ENCODE data around the gene DELE1.
"Not testable (repeated sequence)": the region's sequence is repeated elsewhere in the genome, so short reads cannot be mapped to it uniquely, and the experiment has no call there.

The DELE1 gene

GRCh38 chr5:141922827-141923447, 734 bp upstream of the DELE1 start:
- not testable (repeated sequence) for DNase-seq (ENCODE audit: low spot score)

- no peak for DNase-seq (ENCODE audit: low spot score)
Observed at GRCh38 chr5:141926434-141926833, 2.8 kb downstream of the DELE1 start.

- DNase-seq (ENCODE audit: low spot score): no peak
Observed at GRCh38 chr5:141928051-141928450, 4.4 kb downstream of the DELE1 start.

GRCh38 chr5:141929398-141930058, 5.9 kb downstream of the DELE1 start:
- no peak for DNase-seq (ENCODE audit: low spot score)

- no peak for DNase-seq (ENCODE audit: low spot score)
Observed at GRCh38 chr5:141931694-141932093, 8.0 kb downstream of the DELE1 start.

GRCh38 chr5:141933151-141933550, 9.5 kb downstream of the DELE1 start:
- DNase-seq (ENCODE audit: low spot score): no peak

GRCh38 chr5:141934099-141934844, 10.6 kb downstream of the DELE1 start:
- no peak for DNase-seq (ENCODE audit: low spot score)

- no peak for DNase-seq (ENCODE audit: low spot score)
Observed at GRCh38 chr5:141935538-141935937, 11.9 kb downstream of the DELE1 start.

- DNase-seq (ENCODE audit: low spot score): peak; percentile 41
Observed at GRCh38 chr5:141940695-141941271, 17.1 kb downstream of the DELE1 start.

- DNase-seq (ENCODE audit: low spot score): no peak
Observed at GRCh38 chr5:141941307-141941706, 17.6 kb downstream of the DELE1 start.

GRCh38 chr5:141941779-141942178, 18.1 kb downstream of the DELE1 start:
- no peak for DNase-seq (ENCODE audit: low spot score)

GRCh38 chr5:141942185-141942857, 18.6 kb downstream of the DELE1 start:
- no peak for DNase-seq (ENCODE audit: low spot score)

- no peak for DNase-seq (ENCODE audit: low spot score)
Observed at GRCh38 chr5:141944076-141944475, 20.4 kb downstream of the DELE1 start.

- peak; percentile 58 for DNase-seq (ENCODE audit: low spot score)
Observed at GRCh38 chr5:141945511-141946051, 21.9 kb downstream of the DELE1 start.

- no peak for DNase-seq (ENCODE audit: low spot score)
Observed at GRCh38 chr5:141947316-141947715, 23.6 kb downstream of the DELE1 start.

GRCh38 chr5:141948812-141949211, 25.1 kb downstream of the DELE1 start:
- no peak for DNase-seq (ENCODE audit: low spot score)

- DNase-seq (ENCODE audit: low spot score): no peak
Observed at GRCh38 chr5:141949511-141949910, 25.8 kb downstream of the DELE1 start.

- DNase-seq (ENCODE audit: low spot score): no peak
Observed at GRCh38 chr5:141950207-141951005, 26.7 kb downstream of the DELE1 start.

- peak; percentile 86 for DNase-seq (ENCODE audit: low spot score)
Observed at GRCh38 chr5:141951332-141951781, 27.7 kb downstream of the DELE1 start.

GRCh38 chr5:141952020-141952419, 28.3 kb downstream of the DELE1 start:
- DNase-seq (ENCODE audit: low spot score): no peak

GRCh38 chr5:141954194-141954593, 30.5 kb downstream of the DELE1 start:
- no peak for DNase-seq (ENCODE audit: low spot score)
